Activated naive CD8-positive, alpha-beta T cell treated with anti-CD3 and anti-CD28 coated beads for 36 hours (primary cell): Measurements from ENCODE around the gene IQCE. TPM values are rescaled to one million over a fixed set of nuclear protein-coding genes. Genes with fewer than 3 reads are reported as not detected.

Source experiments
- DNase-seq: peaks from one replicate; pipeline ENCODE4 v3.0.0; 2021
- H3K27ac Mint-ChIP-seq: one replicate; pipeline ENCODE4 v1.8.0; 2022; ENCODE audit warnings: mild to moderate bottlenecking, moderate library complexity, mixed read lengths
- H3K27me3 Mint-ChIP-seq: one replicate; pipeline ENCODE4 v1.8.0; 2022; ENCODE audit warnings: mild to moderate bottlenecking, mixed read lengths
- H3K36me3 Mint-ChIP-seq: one replicate; pipeline ENCODE4 v1.8.0; 2021; ENCODE audit warnings: mild to moderate bottlenecking, mixed read lengths
- H3K4me1 Mint-ChIP-seq: one replicate; pipeline ENCODE4 v1.8.0; 2021; ENCODE audit warnings: mixed read lengths
- H3K4me3 Mint-ChIP-seq: one replicate; pipeline ENCODE4 v1.8.0; 2022; ENCODE audit warnings: mild to moderate bottlenecking, moderate library complexity, mixed read lengths
- H3K9me3 Mint-ChIP-seq: one replicate; pipeline ENCODE4 v1.8.0; 2022; ENCODE audit warnings: mixed read lengths
- total RNA-seq, 2 experiments: library from RNA; stranded (reverse); gene quantifications; one replicate each; pipeline ENCODE4 v1.2.3, GENCODE V29; 2021

Gene IQCE
- total RNA-seq, 2 experiments from 2014 or later: 5.4 to 6.1 TPM

DNA sequence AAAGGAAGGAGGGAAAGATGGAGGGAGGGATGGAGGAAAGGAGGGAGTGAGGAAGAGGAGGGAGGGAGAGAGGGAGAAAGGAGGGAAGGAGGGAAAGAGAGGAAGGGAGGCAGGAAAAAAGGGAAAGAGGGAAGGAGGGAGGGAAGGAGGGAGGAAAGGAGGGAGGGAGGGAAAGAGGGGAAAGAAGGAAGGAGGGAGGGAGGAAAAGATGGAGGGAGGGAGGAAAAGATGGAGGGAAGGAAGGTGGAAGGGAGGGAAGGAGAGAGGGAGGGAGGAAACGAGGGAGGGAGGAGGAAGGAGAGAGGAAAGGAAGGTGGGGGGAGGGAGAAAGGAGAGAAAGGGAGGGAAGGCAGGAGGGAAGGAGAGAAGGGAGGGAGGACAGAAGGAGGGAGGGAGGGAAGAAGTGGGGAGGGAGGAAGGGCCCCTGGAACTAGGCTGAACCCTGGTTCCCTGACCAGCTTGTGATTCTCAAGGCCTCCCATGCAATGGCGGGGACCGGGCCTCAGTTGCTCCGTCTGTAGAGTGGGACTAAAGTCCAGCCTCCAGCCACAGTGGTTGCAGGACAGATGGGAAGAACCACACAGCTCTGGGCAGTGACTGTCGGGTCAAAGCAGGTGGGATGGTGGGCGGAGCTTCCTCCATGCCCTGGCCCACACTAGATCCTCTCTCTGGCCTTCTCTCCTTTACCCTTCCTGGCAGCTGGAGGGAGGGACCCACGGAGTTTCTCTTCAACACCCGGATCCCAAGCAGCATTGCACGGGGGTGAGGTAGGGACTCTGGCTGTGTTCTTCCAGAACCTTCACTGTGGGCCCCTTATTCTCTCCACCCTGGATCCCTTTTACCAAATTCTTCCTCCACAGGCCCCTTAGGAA, 68.7 kb downstream of the IQCE start:
- no peaks in the 10 kb centered on the region for H3K9me3 Mint-ChIP-seq
- no peaks in the 10 kb centered on the region for H3K36me3 Mint-ChIP-seq
- no peak overlapping the region for H3K27ac Mint-ChIP-seq
- H3K4me3 Mint-ChIP-seq: no peak overlapping the region
- H3K27me3 Mint-ChIP-seq: no peaks in the 10 kb centered on the region
- peaks cover 4% of the 10 kb centered on the region for H3K4me1 Mint-ChIP-seq
- no peak for DNase-seq

DNA sequence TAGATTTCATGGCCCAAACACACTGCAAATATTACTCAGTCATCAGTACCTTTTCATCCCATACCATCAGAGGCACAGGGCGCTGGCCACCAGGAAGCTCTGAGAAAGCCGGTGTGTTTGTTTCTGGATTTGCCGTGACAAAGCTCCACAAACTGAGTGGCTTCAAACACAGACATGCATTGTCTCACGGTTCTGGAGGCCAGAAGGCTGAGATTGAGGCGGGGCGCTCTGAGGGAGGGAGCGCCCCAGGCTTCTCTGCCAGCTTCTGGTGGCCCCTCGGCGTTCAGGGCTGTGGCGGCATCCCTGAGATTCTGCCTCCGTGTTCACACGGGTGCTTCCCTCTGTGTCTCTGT, 69.3 kb downstream of the IQCE start:
- Mint-ChIP-seq H3K4me1 (peaks cover 5% of the 10 kb centered on the region), H3K9me3 (no peaks in the 10 kb centered on the region), H3K36me3 (no peaks in the 10 kb centered on the region), H3K27me3 (no peaks in the 10 kb centered on the region), H3K4me3 (no peak overlapping the region), H3K27ac (no peak overlapping the region)
- DNase-seq: no peak

GRCh38 chr7:2628891-2629290, 70.1 kb downstream of the IQCE start:
- H3K4me1 Mint-ChIP-seq: peaks cover 12% of the 10 kb centered on the region
- DNase-seq: no peak
- no peaks in the 10 kb centered on the region for H3K9me3 Mint-ChIP-seq
- H3K4me3 Mint-ChIP-seq: no peak overlapping the region
- no peaks in the 10 kb centered on the region for H3K36me3 Mint-ChIP-seq
- H3K27ac Mint-ChIP-seq: no peak overlapping the region
- H3K27me3 Mint-ChIP-seq: no peaks in the 10 kb centered on the region

GRCh38 chr7:2629746-2630681, 71.2 kb downstream of the IQCE start:
- H3K36me3 Mint-ChIP-seq: no peaks in the 10 kb centered on the region
- H3K4me1 Mint-ChIP-seq: peaks cover 15% of the 10 kb centered on the region
- no peak overlapping the region for H3K27ac Mint-ChIP-seq
- H3K4me3 Mint-ChIP-seq: no peak overlapping the region
- no peak for DNase-seq
- no peaks in the 10 kb centered on the region for H3K27me3 Mint-ChIP-seq
- no peaks in the 10 kb centered on the region for H3K9me3 Mint-ChIP-seq

- Mint-ChIP-seq H3K9me3 (no peaks in the 10 kb centered on the region), H3K27me3 (no peaks in the 10 kb centered on the region), H3K36me3 (no peaks in the 10 kb centered on the region), H3K4me1 (peaks cover 16% of the 10 kb centered on the region), H3K27ac (peak within 1 kb of the TSS; percentile 86), H3K4me3 (peak within 1 kb of the TSS; percentile 93)
- no peak for DNase-seq
Measured at GRCh38 chr7:2631946-2632732, 73.4 kb downstream of the IQCE start, which contains the start of gene TTYH3. Gene TTYH3, plus strand, starts transcription at chr7:2631986. Its CDS starts 170 bp downstream, at chr7:2632156.

- Mint-ChIP-seq H3K27me3 (no peaks in the 10 kb centered on the region), H3K27ac (peak overlapping the region; percentile 86), H3K4me1 (peaks cover 16% of the 10 kb centered on the region), H3K9me3 (no peaks in the 10 kb centered on the region), H3K36me3 (no peaks in the 10 kb centered on the region), H3K4me3 (peak overlapping the region; percentile 93)
- peak; percentile 67 for DNase-seq
Measured at GRCh38 chr7:2632733-2633537, 74.2 kb downstream of the IQCE start.

DNA sequence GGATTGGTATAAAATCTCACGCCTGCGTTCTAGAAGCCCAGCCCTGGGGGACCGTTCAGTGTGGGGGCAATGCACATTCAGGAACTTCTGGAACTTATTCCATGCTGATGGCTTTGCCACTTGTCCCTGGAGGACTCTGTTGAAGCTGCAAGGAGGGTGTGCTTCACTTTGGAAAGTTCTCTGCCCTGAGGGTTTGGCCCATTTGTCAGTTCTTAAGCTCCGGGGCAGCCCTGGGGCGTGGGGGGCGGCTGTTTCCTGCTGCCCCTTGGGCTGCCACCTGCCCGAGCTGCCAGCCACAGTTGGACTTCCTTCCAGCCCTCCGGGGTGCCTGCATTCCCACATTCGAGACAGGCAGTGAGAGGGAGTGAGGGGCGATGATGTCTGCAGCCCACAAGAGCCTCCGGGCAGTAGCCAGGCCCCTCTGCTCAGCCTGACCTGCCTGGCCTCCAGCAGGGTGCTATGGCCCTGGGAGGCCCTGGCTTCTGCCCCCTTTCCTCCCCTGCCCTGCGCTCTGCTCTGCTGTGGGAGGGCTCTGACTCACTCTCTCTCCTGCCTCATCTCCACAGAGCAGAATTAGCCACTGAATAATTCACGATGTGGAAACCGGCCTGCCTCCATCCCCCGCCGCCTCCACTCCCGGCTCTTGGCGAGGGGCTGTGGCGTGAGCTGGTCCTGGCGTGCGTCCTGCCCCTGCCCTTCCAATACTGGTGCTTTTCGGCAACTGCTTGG, 74.9 kb downstream of the IQCE start:
- DNase-seq: peak; percentile 62
- peak overlapping the region; percentile 93 for H3K4me3 Mint-ChIP-seq
- H3K27ac Mint-ChIP-seq: peak overlapping the region; percentile 74
- peaks cover 16% of the 10 kb centered on the region for H3K4me1 Mint-ChIP-seq
- H3K9me3 Mint-ChIP-seq: no peaks in the 10 kb centered on the region
- H3K36me3 Mint-ChIP-seq: no peaks in the 10 kb centered on the region
- no peaks in the 10 kb centered on the region for H3K27me3 Mint-ChIP-seq

DNA sequence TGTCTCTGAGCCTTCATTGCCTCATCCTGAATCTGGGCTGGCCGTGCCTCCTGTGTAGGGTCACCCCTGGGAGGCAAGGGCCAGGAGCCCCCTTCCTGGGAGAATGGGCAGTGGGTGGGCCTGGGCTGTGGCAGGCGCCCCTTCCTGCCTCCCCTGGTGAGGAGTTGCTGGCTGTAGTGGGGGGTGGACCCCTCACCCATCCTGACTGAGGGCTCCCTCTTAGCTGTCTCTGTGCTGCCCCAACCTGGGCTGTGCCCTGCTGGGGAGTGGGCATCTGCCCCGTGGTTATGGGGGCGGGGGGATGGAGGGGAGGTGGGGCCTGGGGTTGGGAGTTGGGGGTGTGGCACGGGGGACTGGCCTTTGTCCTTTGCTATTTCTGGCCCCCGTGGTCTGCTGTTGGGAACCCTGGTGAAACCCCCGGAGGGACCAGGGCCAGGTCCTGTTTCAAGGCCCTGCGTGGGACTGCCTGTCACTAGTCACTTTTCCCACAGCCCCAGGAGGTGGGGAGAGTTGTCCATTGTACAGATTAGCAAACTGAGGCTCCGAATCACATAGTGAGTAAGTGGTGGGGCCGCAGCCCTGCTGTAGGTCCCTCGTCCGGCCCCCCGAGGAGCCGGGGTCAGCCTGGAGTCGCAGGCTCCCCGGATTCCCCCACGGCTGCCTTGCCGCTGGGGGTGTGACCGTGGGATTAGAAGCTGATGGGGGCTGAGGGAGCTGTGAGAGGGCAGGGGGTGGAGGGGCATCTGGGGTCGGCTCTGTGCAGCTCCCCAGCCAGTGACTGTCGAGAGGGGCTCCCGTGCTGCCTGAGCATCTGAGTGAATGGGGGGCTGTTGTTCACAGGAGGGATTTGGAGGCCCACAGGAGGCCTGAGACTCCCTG, 75.7 kb downstream of the IQCE start:
- DNase-seq: no peak
- Mint-ChIP-seq H3K36me3 (no peaks in the 10 kb centered on the region), H3K4me1 (peaks cover 16% of the 10 kb centered on the region), H3K4me3 (peak overlapping the region; percentile 93), H3K27me3 (no peaks in the 10 kb centered on the region), H3K27ac (no peak overlapping the region), H3K9me3 (no peaks in the 10 kb centered on the region)

DNA sequence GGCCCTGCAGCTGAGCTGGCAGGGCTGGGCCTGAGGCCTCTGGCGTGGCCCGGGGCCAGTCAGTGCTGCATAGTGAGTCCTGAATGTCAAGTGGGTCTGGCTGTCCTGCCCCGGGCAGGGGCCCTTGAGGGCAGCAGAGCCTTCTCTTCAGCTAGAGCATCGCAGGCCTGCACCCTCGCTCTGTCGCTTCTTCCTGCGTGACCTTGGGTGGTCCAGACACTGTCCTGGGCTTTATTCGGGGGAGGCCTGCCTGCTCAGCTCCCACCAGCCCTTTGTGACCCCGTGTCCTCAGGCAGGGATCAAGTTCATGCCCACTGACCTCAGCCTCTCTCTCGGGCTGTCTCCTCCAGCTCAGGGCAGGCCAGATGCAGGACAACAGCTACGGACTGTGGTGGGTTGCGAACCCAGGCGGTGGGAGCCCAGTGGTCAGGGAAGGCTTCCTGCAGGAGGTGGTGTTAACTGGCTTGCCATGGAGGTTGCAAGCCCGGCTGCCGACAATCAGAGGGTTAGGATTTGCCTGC, 76.4 kb downstream of the IQCE start:
- Mint-ChIP-seq H3K9me3 (no peaks in the 10 kb centered on the region), H3K4me3 (no peak overlapping the region)

DNA sequence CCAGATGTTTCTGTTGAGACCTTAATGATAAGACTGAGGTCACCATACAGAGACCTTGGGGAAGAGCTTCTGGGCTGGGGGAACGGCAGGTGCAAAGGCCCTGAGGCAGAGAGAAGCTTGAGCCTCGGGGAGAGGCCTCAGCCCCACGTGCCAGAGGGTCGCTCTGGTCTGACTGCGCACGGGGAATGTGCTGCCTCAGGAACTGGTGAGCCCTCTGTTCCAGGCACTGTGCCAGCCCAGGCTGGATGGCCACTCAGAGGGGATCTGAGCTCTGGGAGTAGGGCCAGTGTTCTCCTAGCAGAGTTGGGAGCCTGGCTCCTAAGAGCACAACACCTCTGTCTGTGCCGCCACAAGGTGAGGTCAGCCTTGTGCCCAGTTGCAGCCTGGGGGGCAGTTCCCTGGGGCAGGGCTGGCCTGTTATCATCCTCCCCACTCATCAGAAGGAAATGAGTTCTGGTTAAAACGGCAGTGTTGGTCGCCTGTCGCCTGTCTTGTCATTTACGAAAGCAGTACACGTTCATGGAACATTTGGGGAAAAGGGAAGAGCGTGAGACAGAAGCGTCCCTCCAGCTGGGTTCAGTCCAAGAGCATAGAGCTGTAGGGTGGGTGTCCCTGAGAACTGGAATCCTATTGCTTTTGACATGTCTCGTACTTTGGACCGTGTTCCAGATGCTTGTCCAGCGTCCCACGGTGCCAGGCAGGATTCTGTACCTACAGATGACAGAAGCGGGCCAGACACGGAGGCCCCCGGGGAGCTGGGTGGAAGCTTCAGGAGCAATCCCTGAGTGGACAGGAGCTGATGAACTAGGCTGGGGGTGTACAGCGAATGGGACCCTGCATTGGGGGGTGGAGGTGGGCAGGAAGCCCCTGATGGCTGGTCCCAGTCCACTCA, 77.3 kb downstream of the IQCE start:
- no peaks in the 10 kb centered on the region for H3K27me3 Mint-ChIP-seq
- peaks cover 15% of the 10 kb centered on the region for H3K4me1 Mint-ChIP-seq
- DNase-seq: no peak
- H3K36me3 Mint-ChIP-seq: no peaks in the 10 kb centered on the region
- H3K27ac Mint-ChIP-seq: no peak overlapping the region
- H3K9me3 Mint-ChIP-seq: no peaks in the 10 kb centered on the region
- H3K4me3 Mint-ChIP-seq: no peak overlapping the region

More for the DNA sequence above, 76.4 kb downstream of the IQCE start:
- H3K4me1 Mint-ChIP-seq: peaks cover 16% of the 10 kb centered on the region
- no peaks in the 10 kb centered on the region for H3K36me3 Mint-ChIP-seq
- H3K27me3 Mint-ChIP-seq: no peaks in the 10 kb centered on the region
- H3K27ac Mint-ChIP-seq: no peak overlapping the region
- DNase-seq: no peak

DNA sequence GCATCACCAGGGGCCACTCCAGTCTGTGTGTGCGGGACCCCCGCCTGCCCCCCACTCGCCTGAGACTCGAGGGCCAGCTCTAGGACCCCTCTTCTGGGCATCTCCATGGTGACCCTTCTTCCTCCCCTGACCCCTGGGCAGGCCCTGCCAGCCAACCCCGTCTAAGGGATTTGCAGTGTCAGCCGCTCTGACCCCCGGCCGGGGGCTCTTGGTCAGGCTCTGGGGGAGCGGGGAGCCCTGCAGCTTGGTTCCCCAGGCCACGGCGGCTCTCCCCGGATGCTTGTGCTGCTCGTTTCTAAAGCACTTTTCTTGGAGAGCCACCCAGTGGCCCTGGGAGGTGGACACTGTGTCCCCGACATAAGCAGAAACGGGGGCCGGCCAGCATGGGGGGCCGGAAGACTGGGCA, 78.3 kb downstream of the IQCE start:
- Mint-ChIP-seq H3K4me3 (no peak overlapping the region), H3K27ac (no peak overlapping the region), H3K36me3 (no peaks in the 10 kb centered on the region), H3K9me3 (no peaks in the 10 kb centered on the region), H3K27me3 (no peaks in the 10 kb centered on the region), H3K4me1 (peaks cover 12% of the 10 kb centered on the region)
- no peak for DNase-seq
